H9 (cell line): ENCODE measurements around the gene BEND5. TPM values are rescaled to one million over a fixed set of nuclear protein-coding genes. Genes with fewer than 3 reads are reported as not detected.

Experiments used
- DNase-seq: peaks from one replicate; pipeline ENCODE4 v3.0.0-alpha.2; 2017
- H2AFZ ChIP-seq: one replicate; pipeline ENCODE4 v1.6.1; 2013; ENCODE audit warnings: mild to moderate bottlenecking, low read length, control low read depth, moderate library complexity
- H2AK5ac ChIP-seq: 2 replicates; pipeline ENCODE4 v1.6.1; 2013; ENCODE audit warnings: low read length, control low read depth, mixed read lengths; ENCODE audit not compliant: insufficient read length
- H2BK120ac ChIP-seq: one replicate; pipeline ENCODE4 v1.6.1; 2013; ENCODE audit warnings: low read depth, mild to moderate bottlenecking, low read length, control low read depth, inconsistent platforms; ENCODE audit not compliant: poor library complexity, severe bottlenecking
- H2BK12ac ChIP-seq: 2 replicates; pipeline ENCODE4 v1.6.1; 2013; ENCODE audit warnings: low read length, control low read depth, mixed read lengths, low read depth; ENCODE audit not compliant: insufficient read length
- H2BK15ac ChIP-seq: 2 replicates; pipeline ENCODE4 v1.6.1; 2013; ENCODE audit warnings: low read depth, low read length, control low read depth
- H2BK20ac ChIP-seq: one replicate; pipeline ENCODE4 v1.6.1; 2013; ENCODE audit warnings: low read depth, mild to moderate bottlenecking, low read length, control low read depth, inconsistent platforms; ENCODE audit not compliant: poor library complexity, severe bottlenecking
- H2BK5ac ChIP-seq: 2 replicates; pipeline ENCODE4 v1.6.1; 2013; ENCODE audit warnings: low read length, control low read depth, mixed read lengths; ENCODE audit not compliant: insufficient read length
- H3K14ac ChIP-seq: 2 replicates; pipeline ENCODE4 v1.6.1; 2013; ENCODE audit warnings: low read length, control low read depth; ENCODE audit not compliant: insufficient read depth
- H3K18ac ChIP-seq: 2 replicates; pipeline ENCODE4 v1.6.1; 2013; ENCODE audit warnings: low read depth, mild to moderate bottlenecking, mixed read lengths, low read length, control low read depth; ENCODE audit not compliant: insufficient read length
- H3K23ac ChIP-seq: 2 replicates; pipeline ENCODE4 v1.6.1; 2013; ENCODE audit warnings: low read length, control low read depth, mixed read lengths, low read depth; ENCODE audit not compliant: insufficient read length
- H3K23me2 ChIP-seq: 2 replicates; pipeline ENCODE4 v1.6.1; 2013; ENCODE audit warnings: low read depth, mild to moderate bottlenecking, mixed read lengths, low read length, control low read depth; ENCODE audit not compliant: insufficient read length, poor library complexity, severe bottlenecking
- H3K27ac ChIP-seq: 2 replicates; pipeline ENCODE4 v1.5.1; 2013; ENCODE audit warnings: low read length, control low read depth, mixed read lengths, low read depth; ENCODE audit not compliant: insufficient read length
- H3K27me3 ChIP-seq: 2 replicates; pipeline ENCODE4 v1.6.1; 2013; ENCODE audit warnings: low read length, control low read depth, inconsistent platforms; ENCODE audit not compliant: insufficient read depth
- H3K4ac ChIP-seq: 2 replicates; pipeline ENCODE4 v1.6.1; 2013; ENCODE audit warnings: low read depth, mild to moderate bottlenecking, control low read depth, inconsistent platforms, low read length, moderate library complexity
- H3K4me1 ChIP-seq: 2 replicates; pipeline ENCODE4 v1.6.1; 2013; ENCODE audit warnings: low read length, control low read depth, inconsistent platforms; ENCODE audit not compliant: insufficient read depth
- H3K4me2 ChIP-seq: 2 replicates; pipeline ENCODE4 v1.6.1; 2013; ENCODE audit warnings: low read length, control low read depth, mixed read lengths; ENCODE audit not compliant: insufficient read length, insufficient read depth
- H3K56ac ChIP-seq: 2 replicates; pipeline ENCODE4 v1.6.1; 2013; ENCODE audit warnings: low read depth, mild to moderate bottlenecking, mixed read lengths, low read length, control low read depth; ENCODE audit not compliant: insufficient read length
- H3K79me1 ChIP-seq: 2 replicates; pipeline ENCODE4 v1.6.1; 2013; ENCODE audit warnings: low read depth, mild to moderate bottlenecking, moderate library complexity, low read length, control low read depth, inconsistent platforms; ENCODE audit not compliant: insufficient read depth, poor library complexity, severe bottlenecking
- H3K79me2 ChIP-seq: 2 replicates; pipeline ENCODE4 v1.6.1; 2013; ENCODE audit warnings: low read length, control low read depth, inconsistent platforms; ENCODE audit not compliant: insufficient read depth
- H3K9ac ChIP-seq: 2 replicates; pipeline ENCODE4 v1.6.1; 2013; ENCODE audit warnings: low read length, control low read depth, mixed read lengths; ENCODE audit not compliant: insufficient read length; ENCODE audit errors: extremely low read depth
- H3K9me3 ChIP-seq: one replicate; pipeline ENCODE4 v1.6.1; 2013; ENCODE audit warnings: low read depth, low read length, inconsistent platforms; ENCODE audit not compliant: control insufficient read depth
- H3T11ph ChIP-seq: one replicate; pipeline ENCODE4 v1.6.1; 2013; ENCODE audit warnings: mild to moderate bottlenecking, low read length, control low read depth, inconsistent platforms
- H4K20me1 ChIP-seq: one replicate; pipeline ENCODE4 v1.6.1; 2013; ENCODE audit not compliant: control insufficient read depth, insufficient read length, insufficient read depth
- H4K5ac ChIP-seq: 2 replicates; pipeline ENCODE4 v1.6.1; 2013; ENCODE audit warnings: low read depth, mild to moderate bottlenecking, mixed read lengths, low read length, control low read depth; ENCODE audit not compliant: insufficient read length
- H4K8ac ChIP-seq: replicated peaks from 2 replicates; pipeline ENCODE4 v1.6.1; 2013; ENCODE audit warnings: low read length, control low read depth, mixed read lengths, low read depth; ENCODE audit not compliant: insufficient read length
- H4K91ac ChIP-seq: 2 replicates; pipeline ENCODE4 v1.6.1; 2013; ENCODE audit warnings: low read depth, mild to moderate bottlenecking, moderate library complexity, mixed read lengths, low read length, control low read depth; ENCODE audit not compliant: insufficient read length
- H3K27ac Mint-ChIP-seq, 3 experiments: 2 replicates in 2 of 3; 3 replicates in 1 of 3; pipeline ENCODE4 v1.8.0; 2020 to 2021; ENCODE audit warnings: mixed read lengths in 3 of 3, mild to moderate bottlenecking in 1 of 3, moderate library complexity in 1 of 3
- H3K27me3 Mint-ChIP-seq: 2 replicates; pipeline ENCODE4 v1.8.0; 2021; ENCODE audit warnings: low read depth, mild to moderate bottlenecking, moderate library complexity, mixed read lengths
- H3K36me3 Mint-ChIP-seq, 3 experiments: 2 replicates in 2 of 3; 3 replicates in 1 of 3; pipeline ENCODE4 v1.8.0; 2020 to 2021; ENCODE audit warnings: low read depth in 3 of 3, mixed read lengths in 3 of 3; ENCODE audit not compliant: insufficient read depth in 1 of 3
- H3K4me1 Mint-ChIP-seq, 2 experiments: 2 replicates each; pipeline ENCODE4 v1.8.0; 2020; ENCODE audit warnings: mixed read lengths in 2 of 2
- H3K4me3 Mint-ChIP-seq, 2 experiments: 2 replicates in 1 of 2; 3 replicates in 1 of 2; pipeline ENCODE4 v1.8.0; 2020 to 2021; ENCODE audit warnings: mild to moderate bottlenecking in 2 of 2, mixed read lengths in 2 of 2, moderate library complexity in 1 of 2
- H3K9me3 Mint-ChIP-seq, 2 experiments: 2 replicates in 1 of 2; 3 replicates in 1 of 2; pipeline ENCODE4 v1.8.0; 2020; ENCODE audit warnings: mild to moderate bottlenecking in 2 of 2, mixed read lengths in 2 of 2, moderate library complexity in 1 of 2
- CTCF ChIP-seq: fragments of 200-600 bp; sonication (generic); conservative IDR thresholded peaks from 3 replicates; pipeline ENCODE4 v1.8.0; 2021; ENCODE audit warnings: antibody characterized with exemption, mild to moderate bottlenecking
- WGBS: extraction: QIAGEN DNeasy Blood & Tissue Kit; methylation state at CpG from one replicate; pipeline ENCODE4 v1.1.7; 2013; ENCODE audit warnings: missing lambda C conversion rate, low lambda C conversion rate, mixed read lengths; ENCODE audit not compliant: insufficient read length; ENCODE audit errors: extremely low coverage; 5-methylcytosine and 5-hydroxymethylcytosine counted together
- total RNA-seq: library from RNA; stranded (reverse); gene quantifications from 2 replicates; pipeline ENCODE4 v1.2.1, GENCODE V29; 2021

BEND5 gene
- total RNA-seq, 1 experiment from 2014 or later = 4.8 TPM

GRCh38 chr1:48740621-48741020 lies 36.1 kb downstream of the BEND5 start:
- DNase-seq = no peak
- 0 out of 2 replicates have a peak, but pooled peaks cover 3% of the 10 kb centered on the region for H3K4me1 ChIP-seq
- no peak overlapping the region for H3K4ac ChIP-seq
- no peak overlapping the region for H4K8ac ChIP-seq
- H3K27ac ChIP-seq = no peak overlapping the region
- H2AK5ac ChIP-seq = no peak overlapping the region
- no peak overlapping the region for H3K23ac ChIP-seq
- H3K23me2 ChIP-seq = no peaks in the 10 kb centered on the region
- H3K27ac Mint-ChIP-seq = no peak overlapping the region; a peak in 1 of 7 replicates
- H2BK120ac ChIP-seq = no peak overlapping the region
- peaks cover 0 to 21% (median 20%) of the 10 kb centered on the region in 3 experiments; a peak in 5 of 7 replicates for H3K36me3 Mint-ChIP-seq
- no peak overlapping the region for H2BK20ac ChIP-seq
- no peak overlapping the region for H3K9ac ChIP-seq
- no peak for TF ChIP-seq CTCF
- no peak overlapping the region for H4K5ac ChIP-seq
- no peaks in the 10 kb centered on the region for H3K79me1 ChIP-seq
- no peak overlapping the region for H2BK12ac ChIP-seq
- no peak overlapping the region for H3K4me3 Mint-ChIP-seq
- no peak overlapping the region for H3T11ph ChIP-seq
- H3K79me2 ChIP-seq = no peaks in the 10 kb centered on the region
- no peaks in the 10 kb centered on the region for H3K9me3 Mint-ChIP-seq
- H2BK15ac ChIP-seq = no peak overlapping the region
- no peak overlapping the region for H3K14ac ChIP-seq
- no peak overlapping the region for H3K4me2 ChIP-seq
- H3K4me1 Mint-ChIP-seq = peaks cover 17 to 18% of the 10 kb centered on the region in 2 experiments
- WGBS = no CpG with 5 or more reads among the region's 3 CpGs
- H3K27me3 ChIP-seq = no peaks in the 10 kb centered on the region
- H3K9me3 ChIP-seq = no peaks in the 10 kb centered on the region
- H2AFZ ChIP-seq = no peak overlapping the region
- no peak overlapping the region for H3K56ac ChIP-seq
- H4K20me1 ChIP-seq = no peaks in the 10 kb centered on the region
- H2BK5ac ChIP-seq = no peak overlapping the region
- no peak overlapping the region for H3K18ac ChIP-seq
- H4K91ac ChIP-seq = no peak overlapping the region
- H3K27me3 Mint-ChIP-seq = no peaks in the 10 kb centered on the region
